C4-2B (cell line): ENCODE data around the gene AOC2.

Experiments used
- ZFX ChIP-seq: fragments of 450-650 bp; IDR thresholded peaks from 2 replicates; pipeline ENCODE4 v1.6.1; 2017
- TF ChIP-seq, protein P1 (sequence below): fragments of 450-650 bp; conservative IDR thresholded peaks from 2 replicates; pipeline ENCODE4 v1.5.1; 2017; ENCODE audit warnings: mild to moderate bottlenecking

GRCh38 chr17:42795465-42795864 is 48.9 kb upstream of the AOC2 start:
- TF ChIP-seq, protein P1, sequence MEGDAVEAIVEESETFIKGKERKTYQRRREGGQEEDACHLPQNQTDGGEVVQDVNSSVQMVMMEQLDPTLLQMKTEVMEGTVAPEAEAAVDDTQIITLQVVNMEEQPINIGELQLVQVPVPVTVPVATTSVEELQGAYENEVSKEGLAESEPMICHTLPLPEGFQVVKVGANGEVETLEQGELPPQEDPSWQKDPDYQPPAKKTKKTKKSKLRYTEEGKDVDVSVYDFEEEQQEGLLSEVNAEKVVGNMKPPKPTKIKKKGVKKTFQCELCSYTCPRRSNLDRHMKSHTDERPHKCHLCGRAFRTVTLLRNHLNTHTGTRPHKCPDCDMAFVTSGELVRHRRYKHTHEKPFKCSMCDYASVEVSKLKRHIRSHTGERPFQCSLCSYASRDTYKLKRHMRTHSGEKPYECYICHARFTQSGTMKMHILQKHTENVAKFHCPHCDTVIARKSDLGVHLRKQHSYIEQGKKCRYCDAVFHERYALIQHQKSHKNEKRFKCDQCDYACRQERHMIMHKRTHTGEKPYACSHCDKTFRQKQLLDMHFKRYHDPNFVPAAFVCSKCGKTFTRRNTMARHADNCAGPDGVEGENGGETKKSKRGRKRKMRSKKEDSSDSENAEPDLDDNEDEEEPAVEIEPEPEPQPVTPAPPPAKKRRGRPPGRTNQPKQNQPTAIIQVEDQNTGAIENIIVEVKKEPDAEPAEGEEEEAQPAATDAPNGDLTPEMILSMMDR = no peak
- no peak for TF ChIP-seq ZFX
